GM18508 (cell line): ENCODE data around the gene THRB.
A peak's percentile ranks its signal among the peaks of the same experiment; 100 is the strongest.

Experiments used
- ATAC-seq: cut with Tn5 transposase; IDR thresholded peaks from one replicate; pipeline ENCODE4 v1.9.1; 2021; ENCODE audit warnings: moderate number of reproducible peaks; ENCODE audit not compliant: insufficient read depth, unreplicated experiment

Gene THRB

GRCh38 chr3:24513463-24513862 lies 18.8 kb upstream of the THRB start:
- ATAC-seq: no peak

- ATAC-seq: no peak
Observed at GRCh38 chr3:24512564-24513197, 18.0 kb upstream of the THRB start.

GRCh38 chr3:24510030-24510648 lies 15.5 kb upstream of the THRB start:
- ATAC-seq: no peak

- ATAC-seq: no peak
Observed at GRCh38 chr3:24508423-24508839, 13.8 kb upstream of the THRB start.

- ATAC-seq: no peak
Observed at GRCh38 chr3:24507776-24508422, 13.2 kb upstream of the THRB start.

GRCh38 chr3:24506966-24507775 lies 12.5 kb upstream of the THRB start:
- ATAC-seq: no peak

GRCh38 chr3:24505691-24506550 lies 11.3 kb upstream of the THRB start:
- no peak for ATAC-seq

- ATAC-seq: no peak
Observed at GRCh38 chr3:24504772-24505171, 10.1 kb upstream of the THRB start.

GRCh38 chr3:24503616-24504113 lies 9.0 kb upstream of the THRB start:
- ATAC-seq: peak; percentile 75

GRCh38 chr3:24502690-24503089 lies 8.0 kb upstream of the THRB start:
- no peak for ATAC-seq

GRCh38 chr3:24500806-24501205 lies 6.2 kb upstream of the THRB start:
- no peak for ATAC-seq

- no peak for ATAC-seq
Observed at GRCh38 chr3:24499991-24500390, 5.3 kb upstream of the THRB start.

GRCh38 chr3:24498796-24499195 lies 4.1 kb upstream of the THRB start:
- ATAC-seq: no peak

- no peak for ATAC-seq
Observed at GRCh38 chr3:24498391-24498790, 3.7 kb upstream of the THRB start.

GRCh38 chr3:24497942-24498341 lies 3.3 kb upstream of the THRB start:
- ATAC-seq: no peak

- no peak for ATAC-seq
Observed at GRCh38 chr3:24496529-24497482, 2.2 kb upstream of the THRB start.

GRCh38 chr3:24495326-24495994 lies 810 bp upstream of the THRB start:
- no peak for ATAC-seq
